ENCODE data around the gene NTM. TPM values are rescaled to one million over a fixed set of nuclear protein-coding genes. Genes with fewer than 3 reads are reported as not detected.

Gene NTM
- polyA plus RNA-seq, 1 experiment: 33.6 TPM

DNA sequence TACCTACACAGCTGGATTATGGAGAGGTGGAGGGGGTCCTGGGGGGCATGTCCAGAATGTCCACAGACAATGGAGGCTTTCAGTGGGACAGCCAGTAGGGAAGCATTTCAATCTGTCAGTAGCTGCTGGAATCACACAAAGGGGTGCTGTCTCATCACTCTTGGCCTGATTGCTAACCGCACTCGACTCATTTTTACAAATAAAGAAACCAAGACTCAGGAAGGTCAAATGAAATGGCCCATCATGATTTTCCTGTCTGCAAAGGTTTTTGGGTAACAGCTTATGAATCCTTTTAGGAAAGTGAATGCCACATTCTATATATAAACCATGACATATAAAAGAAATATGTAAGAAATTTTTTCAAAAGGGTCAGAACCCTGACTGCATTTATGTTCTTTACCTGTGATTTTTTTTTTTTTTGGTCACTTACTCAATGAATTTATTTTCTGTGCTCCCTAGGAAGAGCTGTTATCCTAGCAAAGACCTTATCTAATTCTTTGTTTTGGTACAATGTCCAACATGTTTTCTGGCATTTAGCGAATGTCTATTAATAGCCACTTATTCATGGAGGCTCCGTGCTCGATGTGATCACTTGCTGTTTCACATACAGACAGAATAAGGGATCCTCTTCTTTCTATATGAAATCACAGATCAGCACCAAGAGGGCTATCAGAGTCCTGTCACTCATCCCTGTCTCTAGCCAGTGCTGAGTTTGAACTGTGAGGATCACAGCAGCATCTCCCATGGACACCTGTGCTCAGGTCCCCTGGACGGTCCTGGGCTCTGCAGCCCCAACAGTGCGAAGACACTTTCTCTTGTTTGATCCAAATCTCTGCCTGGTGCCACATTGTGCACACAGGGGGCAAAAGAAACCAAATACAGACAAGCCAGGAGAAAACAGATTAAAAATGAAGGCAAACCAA is 979.7 kb downstream of the NTM start:
- Histone ChIP-seq H3K27me3 (ENCODE audit: control insufficient read depth, insufficient read depth, low read length) (peaks cover 2% of the 10 kb centered on the region; the same call in 1 of the 2 replicates), H3K36me3 (ENCODE audit: control insufficient read depth, insufficient read depth, low read length) (no peaks in the 10 kb centered on the region), H3K4me3 (ENCODE audit: low read depth, low read length) (no peak overlapping the region)
- DNase-seq (ENCODE audit: low read depth): no peak
- TF ChIP-seq CTCF (IDR thresholded peaks at IDR 0.05; ENCODE audit: insufficient read depth, low read depth, low read length): no peak
- ChIA-PET POLR2A (no interaction called here), CTCF (interaction anchor here (1.2 kb wide), 1 partner anchor 17 kb away, joined by 3 read pairs; no protein-coding TSS in a partner anchor)

GRCh38 chr11:132351050-132351449 is 980.6 kb downstream of the NTM start:
- DNase-seq (ENCODE audit: low read depth): no peak
- H3K27me3 ChIP-seq (ENCODE audit: control insufficient read depth, insufficient read depth, low read length): peaks cover 2% of the 10 kb centered on the region; the same call in 1 of the 2 replicates
- H3K36me3 ChIP-seq (ENCODE audit: control insufficient read depth, insufficient read depth, low read length): no peaks in the 10 kb centered on the region
- no peak overlapping the region for H3K4me3 ChIP-seq (ENCODE audit: low read depth, low read length)
- CTCF ChIA-PET: no interaction called here
- POLR2A ChIA-PET: interaction anchor here (0.6 kb wide), 1 partner anchor 204 kb away, joined by 5 read pairs; no protein-coding TSS in a partner anchor
- no peak for TF ChIP-seq CTCF (IDR thresholded peaks at IDR 0.05; ENCODE audit: insufficient read depth, low read depth, low read length)

- ChIA-PET POLR2A (no interaction called here), CTCF (interaction anchor here (0.6 kb wide), 1 partner anchor 54 kb away, joined by 4 read pairs; no protein-coding TSS in a partner anchor)
- no peak for DNase-seq (ENCODE audit: low read depth)
- H3K27me3 ChIP-seq (ENCODE audit: control insufficient read depth, insufficient read depth, low read length): peaks cover 2% of the 10 kb centered on the region; the same call in 1 of the 2 replicates
- no peaks in the 10 kb centered on the region for H3K36me3 ChIP-seq (ENCODE audit: control insufficient read depth, insufficient read depth, low read length)
- no peak overlapping the region for H3K4me3 ChIP-seq (ENCODE audit: low read depth, low read length)
- no peak for TF ChIP-seq CTCF (IDR thresholded peaks at IDR 0.05; ENCODE audit: insufficient read depth, low read depth, low read length)
Measured at GRCh38 chr11:132352497-132352896, 982.1 kb downstream of the NTM start.

DNA sequence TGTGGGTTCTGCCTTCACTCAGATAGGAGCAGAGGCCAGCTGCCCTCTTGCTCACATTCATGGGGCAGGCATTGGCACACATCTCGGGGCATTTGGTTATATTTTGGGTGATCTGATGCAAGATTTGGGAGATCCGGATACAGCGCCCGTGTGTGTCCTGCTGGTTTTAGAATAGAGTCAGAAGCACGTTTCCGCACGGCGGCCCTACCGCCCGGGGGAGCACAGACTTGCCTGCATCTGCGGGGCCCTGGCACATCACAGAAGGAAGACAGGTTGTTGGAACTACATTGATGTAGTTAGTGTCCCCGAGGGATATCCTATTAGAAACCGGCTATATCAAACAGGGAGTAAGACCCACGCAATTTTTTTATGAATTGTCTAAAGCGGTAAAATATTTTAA is 982.8 kb downstream of the NTM start:
- Histone ChIP-seq H3K4me3 (ENCODE audit: low read depth, low read length) (no peak overlapping the region), H3K27me3 (ENCODE audit: control insufficient read depth, insufficient read depth, low read length) (no peaks in the 10 kb centered on the region; the same call in 1 of the 2 replicates), H3K36me3 (ENCODE audit: control insufficient read depth, insufficient read depth, low read length) (no peaks in the 10 kb centered on the region)
- TF ChIP-seq CTCF (IDR thresholded peaks at IDR 0.05; ENCODE audit: insufficient read depth, low read depth, low read length): no peak
- CTCF ChIA-PET: no interaction called here
- POLR2A ChIA-PET: no interaction called here
- no peak for DNase-seq (ENCODE audit: low read depth)

- no peak for TF ChIP-seq CTCF (IDR thresholded peaks at IDR 0.05; ENCODE audit: insufficient read depth, low read depth, low read length)
- no peak overlapping the region for H3K4me3 ChIP-seq (ENCODE audit: low read depth, low read length)
- ChIA-PET POLR2A (no interaction called here), CTCF (no interaction called here)
- DNase-seq (ENCODE audit: low read depth): no peak
- no peaks in the 10 kb centered on the region for H3K36me3 ChIP-seq (ENCODE audit: control insufficient read depth, insufficient read depth, low read length)
- no peaks in the 10 kb centered on the region; the same call in 1 of the 2 replicates for H3K27me3 ChIP-seq (ENCODE audit: control insufficient read depth, insufficient read depth, low read length)
Measured at GRCh38 chr11:132357811-132358572, 987.6 kb downstream of the NTM start.

Data from BJ (cell line).